ENCODE data around the gene ST8SIA3. TPM values are rescaled to one million over a fixed set of nuclear protein-coding genes. Genes with fewer than 3 reads are reported as not detected.

ST8SIA3 gene
- total and polyA plus RNA-seq, 9 of the 15 experiments (the other 6 are each of a cell fraction or from before 2014, with no cell fraction given) = not detected

- ChIA-PET CTCF (ENCODE audit: low intra/inter-chr PET ratio) (no interaction called here), POLR2A (no interaction called here)
- TF ChIP-seq CBX3 (IDR thresholded peaks at IDR 0.05; ENCODE audit: borderline replicate concordance in 1 of 2, low read length in 2 of 2) = no peak
- no peak for TF ChIP-seq ETS2 (tag; IDR thresholded peaks at IDR 0.05; ENCODE audit: borderline replicate concordance, poor library complexity, severe bottlenecking)
- TF ChIP-seq E4F1 (CRISPR knock-in tag; IDR thresholded peaks at IDR 0.05; ENCODE audit: borderline replicate concordance) = no peak
- no peak for TF ChIP-seq ZNF445 (CRISPR knock-in tag; IDR thresholded peaks at IDR 0.05; ENCODE audit: low read depth)
- TF ChIP-seq ETV1 (tag; conservative IDR thresholded peaks at IDR 0.05; ENCODE audit: low read depth) = no peak
- TF ChIP-seq BDP1 (IDR thresholded peaks at IDR 0.05; ENCODE audit: insufficient read depth, insufficient read length) = no peak
- TF ChIP-seq BCL6 (CRISPR knock-in tag; IDR thresholded peaks at IDR 0.05) = no peak
- no peak for TF ChIP-seq ZNF253 (CRISPR knock-in tag; conservative IDR thresholded peaks at IDR 0.05)
- TF ChIP-seq ZNF324 (CRISPR knock-in tag; IDR thresholded peaks at IDR 0.05) = no peak
- no peak for TF ChIP-seq ZNF398 (CRISPR knock-in tag; IDR thresholded peaks at IDR 0.05)
- no peak for TF ChIP-seq ATF1 (CRISPR knock-in tag; IDR thresholded peaks at IDR 0.05)
- TF ChIP-seq ATF1 (tag; IDR thresholded peaks at IDR 0.05) = no peak
- TF ChIP-seq NR2C2 (CRISPR knock-in tag; IDR thresholded peaks at IDR 0.05) = no peak
- no peak for TF ChIP-seq NR2C2 (tag; IDR thresholded peaks at IDR 0.05)
- no peak for TF ChIP-seq KDM5B (IDR thresholded peaks at IDR 0.05; ENCODE audit: insufficient replicate concordance, low read depth, low read length)
- no peak for TF ChIP-seq IRF9 (tag; IDR thresholded peaks at IDR 0.05)
- no peak for TF ChIP-seq ZBTB49 (CRISPR knock-in tag; IDR thresholded peaks at IDR 0.05; ENCODE audit: borderline replicate concordance)
Measured at GRCh38 chr18:57336343-57336742, 16.0 kb upstream of the ST8SIA3 start.

More at GRCh38 chr18:57336343-57336742, 16.0 kb upstream of the ST8SIA3 start:
- H2AFZ ChIP-seq (ENCODE audit: low read depth, low read length) = no peak overlapping the region
- H3K4me1 ChIP-seq (replicated peaks in 1 of 2; ENCODE audit: control insufficient read depth in 2 of 2, insufficient read depth in 2 of 2, low read length in 2 of 2) = no peaks in the 10 kb centered on the region
- no peak for DNase-seq (ENCODE audit: extremely low read depth in 1 of 4, low spot score in 3 of 4)
- H3K27me3 ChIP-seq (ENCODE audit: control insufficient read depth in 2 of 2, insufficient read depth in 2 of 2, low read length in 2 of 2) = peaks cover 0 to 10% of the 10 kb centered on the region in 2 experiments; a peak in 1 of 5 replicates
- no peaks in the 10 kb centered on the region for H3K79me2 ChIP-seq (ENCODE audit: control insufficient read depth, insufficient read depth, low read length)
- WGBS (ENCODE audit: insufficient coverage, low coverage, missing lambda C conversion rate) = 0% methylated on average over 1 of the region's 2 CpGs
- intact Hi-C loops (cut with micrococcal nuclease) (no loop called here), in situ Hi-C loops (cut with MboI) (no loop called here)
- H3K9me3 ChIP-seq (replicated peaks; ENCODE audit: control insufficient read depth, insufficient read depth, low read depth, low read length) = no peaks in the 10 kb centered on the region
- no peak overlapping the region for H3K9ac ChIP-seq (ENCODE audit: insufficient read depth in 1 of 2, low read depth in 2 of 2, low read length in 2 of 2)
- ATAC-seq = no peak
- H3K4me3 ChIP-seq = no peak overlapping the region
- H3K27ac ChIP-seq (ENCODE audit: extremely low read depth, low read depth, low read length) = no peak overlapping the region
- H4K20me1 ChIP-seq (replicated peaks; ENCODE audit: control insufficient read depth, insufficient read depth, low read length) = no peaks in the 10 kb centered on the region
- H3K4me2 ChIP-seq (ENCODE audit: insufficient read depth, low read length) = no peak overlapping the region
- no peak for FAIRE-seq
- BruUV-seq (replicated peaks) = no TSS peak
- H3K36me3 ChIP-seq (ENCODE audit: control insufficient read depth, insufficient read depth, low read length) = no peaks in the 10 kb centered on the region
- no peaks in the 10 kb centered on the region for H3K9me1 ChIP-seq (ENCODE audit: control insufficient read depth, insufficient read depth, low read length)

Data from K562 (cell line).